Inflammatory macrophage (primary cell): ENCODE results near the gene CCDC89.
"Not testable (repeated sequence)": the region's sequence is repeated elsewhere in the genome, so short reads cannot be mapped to it uniquely, and the experiment has no call there.

Experiments
- DNase-seq, 2 donors: peaks; one replicate each; pipeline ENCODE4 v3.0.0-alpha.2; 2020 to 2022

The CCDC89 gene

GRCh38 chr11:85685125-85685819 is 723 bp downstream of the CCDC89 start:
- no peak for DNase-seq

DNA sequence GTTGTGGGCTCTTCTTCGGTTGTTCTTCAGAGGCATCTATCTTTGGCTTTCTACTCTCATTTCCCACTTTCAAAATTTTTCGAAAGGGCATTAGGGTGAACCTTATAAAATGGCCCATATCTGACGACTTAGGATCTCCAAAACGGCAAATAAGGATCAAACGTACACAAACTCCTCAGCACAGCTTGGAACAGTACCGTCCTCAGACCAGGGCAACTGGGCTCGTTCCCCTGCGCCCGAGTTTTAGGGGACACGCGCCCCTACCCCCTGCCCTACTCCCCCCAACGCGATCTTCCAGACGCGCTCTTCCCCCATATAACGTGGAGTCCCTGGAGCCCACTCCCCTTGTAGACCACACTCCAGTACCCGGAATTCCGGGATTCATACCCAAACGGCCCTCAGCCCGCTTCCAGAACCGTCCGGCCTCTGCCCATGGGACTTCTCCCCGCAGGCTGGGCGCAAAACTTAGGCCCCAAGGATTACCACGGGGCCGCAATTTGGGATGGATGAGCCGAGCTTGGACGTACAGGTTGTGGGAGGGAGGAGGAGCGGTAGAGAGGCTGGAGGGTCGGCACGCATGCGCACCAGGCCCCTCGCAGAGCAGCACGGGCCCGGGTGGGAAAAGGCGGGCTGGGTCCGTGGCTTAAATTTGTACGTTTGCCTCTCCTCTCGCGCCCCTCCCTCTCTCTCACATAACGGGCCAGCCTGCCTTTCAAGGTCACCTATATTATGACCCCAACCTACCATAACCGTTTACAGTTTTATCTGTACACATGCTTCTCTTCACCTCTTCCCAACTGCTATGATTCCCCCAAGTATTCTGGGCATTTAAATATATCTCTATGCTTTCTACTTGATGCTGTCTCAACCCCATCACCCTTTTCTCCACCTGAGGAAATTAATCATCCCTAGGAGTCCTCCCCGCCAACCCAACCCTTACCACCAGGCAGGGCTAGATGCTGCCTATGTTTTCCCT is 3.4 kb downstream of the CCDC89 start:
- DNase-seq: peak; percentile 21 to 23

- DNase-seq: no peak
Observed at GRCh38 chr11:85680897-85681296, 5.1 kb downstream of the CCDC89 start.

GRCh38 chr11:85679576-85679975 is 6.4 kb downstream of the CCDC89 start:
- no peak for DNase-seq

- no peak for DNase-seq
Observed at GRCh38 chr11:85673393-85673792, 12.6 kb downstream of the CCDC89 start.

DNA sequence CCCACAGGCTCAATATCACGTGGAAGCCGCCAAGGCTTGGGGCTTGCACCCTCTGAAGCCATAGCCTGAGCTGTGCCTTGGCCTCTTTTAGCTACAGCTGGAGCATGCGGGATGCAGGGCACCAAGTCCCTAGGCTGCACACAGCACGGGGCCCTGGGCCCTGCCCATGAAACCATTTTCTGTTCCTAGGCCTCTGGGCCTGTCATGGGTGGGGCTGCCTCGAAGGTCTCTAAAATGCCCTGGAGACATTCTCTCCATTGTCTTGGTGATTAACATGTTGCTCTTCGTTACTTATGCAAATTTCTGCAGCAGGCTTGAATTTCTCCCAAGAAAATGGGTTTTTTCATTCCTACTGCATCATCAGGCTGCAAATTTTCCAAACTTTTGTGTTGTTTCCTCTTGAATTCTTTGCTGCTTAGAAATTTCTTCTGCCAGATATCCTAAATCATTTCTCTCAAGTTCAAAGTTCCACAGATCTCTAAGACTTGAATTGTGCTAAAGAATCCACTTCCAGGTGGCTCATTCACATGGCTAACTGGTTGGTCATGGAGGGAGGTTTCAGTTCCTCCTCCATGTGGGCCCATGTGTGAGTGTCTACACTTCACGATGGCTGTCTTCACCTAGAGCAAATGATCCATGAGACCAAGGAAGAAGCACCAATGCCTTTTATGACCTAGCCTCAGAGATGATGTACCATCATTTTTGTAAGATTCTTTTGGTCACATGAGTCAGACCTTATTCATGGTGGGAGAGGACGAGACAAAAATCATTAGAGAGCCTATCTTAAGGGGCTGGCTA is 13.7 kb downstream of the CCDC89 start:
- no peak for DNase-seq

GRCh38 chr11:85670949-85671663 is 14.9 kb downstream of the CCDC89 start:
- DNase-seq: not testable (repeated sequence)

GRCh38 chr11:85668157-85668556 is 17.8 kb downstream of the CCDC89 start:
- no peak for DNase-seq

DNA sequence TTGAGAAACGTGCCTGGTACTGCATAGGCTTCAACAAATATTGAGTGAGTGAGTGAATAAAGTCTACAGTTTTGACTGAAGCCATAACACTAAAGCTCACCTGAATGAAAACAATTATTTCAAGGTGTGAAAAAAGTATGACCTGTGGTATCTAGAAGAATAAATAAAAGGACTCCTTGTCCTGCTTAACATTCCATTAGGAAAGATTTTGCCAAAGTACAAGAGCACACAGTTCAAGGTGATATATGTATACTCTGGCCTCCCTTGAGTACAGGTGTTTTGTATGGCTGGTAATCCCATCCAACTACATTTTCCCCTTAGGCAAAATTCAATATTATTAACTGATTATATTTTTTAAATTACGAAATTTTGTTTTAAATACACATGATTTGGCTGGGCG is 19.3 kb downstream of the CCDC89 start:
- DNase-seq: no peak

GRCh38 chr11:85665733-85666132 is 20.3 kb downstream of the CCDC89 start:
- no peak for DNase-seq

DNA sequence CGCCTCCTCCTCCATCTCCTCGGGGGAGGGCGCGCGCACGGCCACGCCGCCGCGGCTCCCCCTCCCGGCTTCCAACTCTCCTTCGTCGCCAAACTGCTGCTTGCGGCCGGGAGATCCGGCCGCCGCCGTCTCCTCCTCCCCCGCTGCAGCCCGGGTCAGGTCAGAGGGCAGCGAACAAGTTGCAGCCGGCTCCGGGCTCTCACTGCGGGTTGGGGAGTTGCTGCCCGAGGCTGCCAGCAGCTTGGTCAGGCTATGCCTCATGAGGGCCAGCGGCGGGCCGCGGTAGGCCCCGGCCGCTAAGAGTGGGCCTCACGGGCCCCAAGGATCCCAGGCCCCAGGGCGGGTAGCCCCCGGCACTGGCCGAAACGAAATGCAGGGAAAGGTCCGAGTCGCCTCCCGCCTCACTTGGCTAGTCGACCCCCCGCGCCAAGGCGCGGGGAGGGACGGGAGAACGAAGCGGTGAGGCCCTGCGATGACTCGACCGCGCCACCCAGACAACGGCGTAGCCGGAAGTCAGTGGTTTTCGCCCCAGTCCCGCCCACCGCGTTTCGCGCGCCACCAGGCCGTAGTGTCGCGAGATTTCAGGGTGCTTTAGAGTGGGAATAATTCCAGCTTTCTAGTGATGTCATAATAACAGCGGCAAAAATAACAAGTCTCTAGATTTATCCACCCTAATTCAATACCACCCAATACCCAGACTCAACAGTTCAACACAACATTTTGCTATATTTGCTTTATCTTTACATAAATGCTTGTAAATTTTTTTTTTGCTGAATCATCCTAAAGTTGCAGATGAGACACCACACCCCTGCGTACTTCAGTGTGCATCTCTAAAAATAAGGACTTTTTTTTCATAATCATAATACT is 21.1 kb downstream of the CCDC89 start, which contains the start of gene CREBZF:
Gene CREBZF (minus strand): TSS at position 515 of the 867 bp plus-strand sequence. CDS start 254 bp downstream, at position 261.
- DNase-seq: peak; percentile 96 to 97

- DNase-seq: peak; percentile 69 to 82
Observed at GRCh38 chr11:85663753-85664614, 22.0 kb downstream of the CCDC89 start.

- no peak for DNase-seq
Observed at GRCh38 chr11:85663080-85663752, 22.8 kb downstream of the CCDC89 start.

- no peak for DNase-seq
Observed at GRCh38 chr11:85661972-85662664, 23.9 kb downstream of the CCDC89 start.

GRCh38 chr11:85658180-85658579 is 27.8 kb downstream of the CCDC89 start:
- DNase-seq: no peak

DNA sequence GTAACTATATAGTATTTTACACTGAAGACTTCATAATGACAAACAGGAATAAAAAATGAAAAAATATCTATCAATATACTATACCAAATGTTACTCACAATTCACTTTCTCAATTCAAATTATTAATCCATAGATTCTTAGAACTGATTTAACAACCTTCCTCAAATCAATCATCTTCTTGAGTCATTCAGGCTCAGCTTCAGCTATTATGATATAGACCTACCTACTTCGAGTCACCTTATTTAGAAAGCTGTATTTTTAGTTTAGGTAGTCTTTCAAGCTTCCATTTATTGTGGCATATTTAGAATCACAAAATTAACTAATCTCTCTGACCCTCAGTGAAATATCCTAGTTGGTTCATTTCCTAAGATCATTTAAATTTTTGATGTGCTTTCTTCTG is 29.2 kb downstream of the CCDC89 start:
- DNase-seq: no peak

DNA sequence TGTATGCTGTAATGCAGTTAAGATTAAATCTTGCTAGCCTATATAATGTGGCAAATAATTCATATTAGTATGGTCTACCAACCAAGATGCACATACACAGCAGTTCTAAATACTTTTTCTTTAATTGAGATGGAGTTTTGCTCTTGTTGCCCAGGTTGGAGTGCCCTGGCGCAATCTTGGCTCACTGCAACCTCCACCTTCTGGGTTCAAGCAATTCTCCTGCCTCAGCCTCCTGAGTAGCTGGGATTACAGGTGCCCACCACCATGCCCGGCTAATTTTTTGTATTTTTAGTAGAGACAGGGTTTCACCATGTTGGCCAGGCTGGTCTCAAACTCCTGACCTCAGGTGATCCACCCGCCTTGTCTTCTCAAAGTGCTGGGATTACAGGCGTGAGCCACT is 31.7 kb downstream of the CCDC89 start:
- DNase-seq: not testable (repeated sequence)

DNA sequence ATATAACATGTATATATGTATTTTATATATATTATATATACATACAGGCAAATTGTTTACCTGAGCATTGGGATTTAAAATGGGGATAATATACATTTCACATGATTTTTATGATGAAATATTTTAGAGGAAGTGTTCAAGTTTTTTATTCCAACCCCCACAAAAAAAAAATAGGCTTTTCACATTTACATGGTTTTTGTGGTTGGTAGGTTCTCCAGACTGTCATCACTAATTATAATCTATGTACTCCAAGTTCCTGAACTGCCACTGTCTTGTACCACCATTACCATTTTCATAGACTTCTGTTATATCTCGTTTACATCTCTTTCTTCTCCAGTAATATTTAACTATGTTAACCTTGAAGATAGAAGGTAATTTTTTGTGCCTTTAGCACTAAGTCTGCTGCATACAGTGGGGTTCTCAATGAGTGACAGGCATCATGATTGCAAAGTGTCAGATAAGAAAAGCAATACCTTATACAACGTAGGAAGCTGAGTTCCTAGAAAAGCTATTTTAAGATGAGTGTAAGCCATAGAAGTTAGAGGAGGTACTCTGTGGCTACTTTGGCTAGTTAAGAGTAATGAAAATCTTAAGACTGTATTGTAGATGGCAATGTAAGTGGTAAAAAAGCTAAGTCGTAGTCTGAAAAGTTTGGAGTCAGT is 33.1 kb downstream of the CCDC89 start:
- DNase-seq: peak; percentile 14 to 58
